Mucosa of gallbladder (tissue), 1 donor: Measurements from ENCODE around the gene GLI1. TPM values are rescaled to one million over a fixed set of nuclear protein-coding genes. Genes with fewer than 3 reads are reported as not detected.
"Not testable (repeated sequence)": the region's sequence is repeated elsewhere in the genome, so short reads cannot be mapped to it uniquely, and the experiment has no call there.

Experiments used
- DNase-seq: peaks from one replicate; pipeline ENCODE4 v3.0.0-alpha.2; 2020; ENCODE audit warnings: low spot score
- total RNA-seq: library from RNA; stranded (reverse); gene quantifications from one replicate; pipeline ENCODE4 v1.2.1, GENCODE V29; 2021
- donor health status: DM: no; HTN: no; CAD: no.

GLI1 gene
- 6.2 TPM for total RNA-seq

GRCh38 chr12:57459750-57460467 is at the start of gene GLI1:
GLI1 (plus strand) TSS chr12:57459785; CDS start chr12:57463692, 3,907 bp downstream.
- DNase-seq = no peak

- no peak for DNase-seq
Observed at GRCh38 chr12:57410534-57410933, 49.1 kb upstream of the GLI1 start.

GRCh38 chr12:57414160-57414559 is 45.4 kb upstream of the GLI1 start:
- DNase-seq = not testable (repeated sequence)

GRCh38 chr12:57415088-57415487 is 44.5 kb upstream of the GLI1 start:
- DNase-seq = no peak

GRCh38 chr12:57416039-57416996 is 43.3 kb upstream of the GLI1 start:
- no peak for DNase-seq

GRCh38 chr12:57418255-57418654 is 41.3 kb upstream of the GLI1 start:
- no peak for DNase-seq

GRCh38 chr12:57419495-57419894 is 40.1 kb upstream of the GLI1 start:
- DNase-seq = no peak

GRCh38 chr12:57420482-57420881 is 39.1 kb upstream of the GLI1 start:
- DNase-seq = no peak

GRCh38 chr12:57426948-57427347 is 32.6 kb upstream of the GLI1 start:
- not testable (repeated sequence) for DNase-seq

GRCh38 chr12:57428965-57429364 is 30.6 kb upstream of the GLI1 start:
- DNase-seq = no peak

- no peak for DNase-seq
Observed at GRCh38 chr12:57429473-57430111, 30.0 kb upstream of the GLI1 start.

- peak; percentile 17 for DNase-seq
Observed at GRCh38 chr12:57430112-57430930, 29.3 kb upstream of the GLI1 start.

- DNase-seq = peak; percentile 96
Observed at GRCh38 chr12:57430931-57431566, 28.5 kb upstream of the GLI1 start, which contains the start of gene R3HDM2. R3HDM2 (minus strand) TSS chr12:57431043; CDS start chr12:57310428, 120,615 bp downstream.

GRCh38 chr12:57431654-57432188 is 27.9 kb upstream of the GLI1 start:
- no peak for DNase-seq

GRCh38 chr12:57433370-57433769 is 26.2 kb upstream of the GLI1 start:
- no peak for DNase-seq

GRCh38 chr12:57434517-57435223 is 24.9 kb upstream of the GLI1 start, which contains the start of gene INHBC:
INHBC (plus strand) TSS chr12:57434784; CDS start chr12:57434887, 103 bp downstream.
- no peak for DNase-seq

GRCh38 chr12:57435293-57435692 is 24.3 kb upstream of the GLI1 start:
- DNase-seq = no peak

- DNase-seq = no peak
Observed at GRCh38 chr12:57438400-57438799, 21.2 kb upstream of the GLI1 start.

GRCh38 chr12:57439762-57440266 is 19.8 kb upstream of the GLI1 start:
- DNase-seq = no peak
